Ovary (tissue), 1 donor: Measurements from ENCODE around the gene FLG.

Source experiments
- EP300 ChIP-seq: sonication (generic); formaldehyde crosslinking; IDR thresholded peaks from one replicate; pipeline ENCODE4 v1.6.1; 2017; ENCODE audit warnings: antibody characterized with exemption
- POLR2A ChIP-seq: fragments of 450-650 bp; IDR thresholded peaks from one replicate; pipeline ENCODE4 v1.6.1; 2017; ENCODE audit warnings: antibody characterized with exemption, mild to moderate bottlenecking, moderate library complexity

GRCh38 chr1:152344438-152344837 lies 19.4 kb upstream of the FLG start:
- TF ChIP-seq EP300 (no peak), POLR2A (no peak)
